Fibroblast of the aortic adventitia (primary cell): ENCODE data around the gene DENND2A. TPM values are rescaled to one million over a fixed set of nuclear protein-coding genes. Genes with fewer than 3 reads are reported as not detected.

Experiments used
- DNase-seq: peaks from one replicate; pipeline ENCODE4 v3.0.0-alpha.2; 2010; ENCODE audit warnings: low read depth
- H3K4me3 ChIP-seq: 2 replicates; pipeline ENCODE4 v1.5.1; 2011; ENCODE audit warnings: low read depth, mild to moderate bottlenecking, control low read depth, low read length, moderate library complexity
- small RNA-seq: library from RNA; depleted of rRNA; stranded (forward); fragments of <200 nt; gene quantifications from one replicate; pipeline ENCODE3, GENCODE V24; 2012
- total RNA-seq: library from RNA; depleted of rRNA; stranded (reverse); fragments of >200 nt; gene quantifications from 2 replicates; pipeline ENCODE4 v1.2.3, GENCODE V29; 2012; ENCODE audit warnings: low replicate concordance
- TF ChIP-seq, protein P1 (sequence below): IDR thresholded peaks from 2 replicates; pipeline ENCODE4 v1.5.1; 2011; ENCODE audit warnings: mild to moderate bottlenecking, low read length, control low read depth, inconsistent platforms; ENCODE audit not compliant: insufficient read depth

DENND2A gene
- total RNA-seq, 1 donor, result 17.7 TPM

DNA sequence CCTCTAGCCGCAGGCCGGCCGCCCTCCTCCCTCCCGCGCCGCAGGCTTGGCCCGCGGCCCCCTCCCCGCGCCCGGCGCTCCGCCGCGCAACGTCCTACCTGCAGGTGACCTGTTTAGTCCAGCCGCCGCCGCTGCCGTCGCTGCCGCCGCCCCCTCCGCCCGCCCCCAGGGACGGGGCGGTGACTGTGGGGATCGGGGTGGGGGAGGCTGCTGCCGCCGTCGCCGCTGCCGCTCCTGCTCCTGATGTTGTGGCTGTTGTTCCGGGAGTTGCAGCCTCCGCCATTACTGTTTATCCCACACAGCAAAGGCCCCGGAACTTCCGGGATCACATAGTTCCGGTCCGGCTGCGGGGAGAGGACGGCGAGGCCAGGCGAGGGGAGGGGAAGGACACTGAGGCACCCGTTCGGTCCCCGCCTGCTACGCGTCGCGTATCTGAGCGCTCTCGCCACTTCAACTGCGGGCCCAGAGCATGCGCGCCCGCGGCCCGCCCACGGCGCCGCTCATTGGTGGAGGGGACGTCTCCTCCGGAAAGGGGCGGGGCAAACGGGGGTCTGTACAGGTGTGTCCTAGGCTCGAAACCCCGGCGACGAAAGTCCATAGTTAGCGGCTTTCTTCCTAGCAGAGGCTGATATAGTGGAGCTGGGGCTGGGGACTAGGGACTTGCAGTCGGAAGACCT is 161.4 kb downstream of the DENND2A start, which contains the start of gene MKRN1:
Gene MKRN1 (minus strand): TSS at position 444 of the 677 bp plus-strand sequence. CDS start 161 bp downstream, at position 283.
- TF ChIP-seq, protein P1, sequence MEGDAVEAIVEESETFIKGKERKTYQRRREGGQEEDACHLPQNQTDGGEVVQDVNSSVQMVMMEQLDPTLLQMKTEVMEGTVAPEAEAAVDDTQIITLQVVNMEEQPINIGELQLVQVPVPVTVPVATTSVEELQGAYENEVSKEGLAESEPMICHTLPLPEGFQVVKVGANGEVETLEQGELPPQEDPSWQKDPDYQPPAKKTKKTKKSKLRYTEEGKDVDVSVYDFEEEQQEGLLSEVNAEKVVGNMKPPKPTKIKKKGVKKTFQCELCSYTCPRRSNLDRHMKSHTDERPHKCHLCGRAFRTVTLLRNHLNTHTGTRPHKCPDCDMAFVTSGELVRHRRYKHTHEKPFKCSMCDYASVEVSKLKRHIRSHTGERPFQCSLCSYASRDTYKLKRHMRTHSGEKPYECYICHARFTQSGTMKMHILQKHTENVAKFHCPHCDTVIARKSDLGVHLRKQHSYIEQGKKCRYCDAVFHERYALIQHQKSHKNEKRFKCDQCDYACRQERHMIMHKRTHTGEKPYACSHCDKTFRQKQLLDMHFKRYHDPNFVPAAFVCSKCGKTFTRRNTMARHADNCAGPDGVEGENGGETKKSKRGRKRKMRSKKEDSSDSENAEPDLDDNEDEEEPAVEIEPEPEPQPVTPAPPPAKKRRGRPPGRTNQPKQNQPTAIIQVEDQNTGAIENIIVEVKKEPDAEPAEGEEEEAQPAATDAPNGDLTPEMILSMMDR, result no peak
- H3K4me3 ChIP-seq, result peak within 1 kb of the TSS; percentile 84

DNA sequence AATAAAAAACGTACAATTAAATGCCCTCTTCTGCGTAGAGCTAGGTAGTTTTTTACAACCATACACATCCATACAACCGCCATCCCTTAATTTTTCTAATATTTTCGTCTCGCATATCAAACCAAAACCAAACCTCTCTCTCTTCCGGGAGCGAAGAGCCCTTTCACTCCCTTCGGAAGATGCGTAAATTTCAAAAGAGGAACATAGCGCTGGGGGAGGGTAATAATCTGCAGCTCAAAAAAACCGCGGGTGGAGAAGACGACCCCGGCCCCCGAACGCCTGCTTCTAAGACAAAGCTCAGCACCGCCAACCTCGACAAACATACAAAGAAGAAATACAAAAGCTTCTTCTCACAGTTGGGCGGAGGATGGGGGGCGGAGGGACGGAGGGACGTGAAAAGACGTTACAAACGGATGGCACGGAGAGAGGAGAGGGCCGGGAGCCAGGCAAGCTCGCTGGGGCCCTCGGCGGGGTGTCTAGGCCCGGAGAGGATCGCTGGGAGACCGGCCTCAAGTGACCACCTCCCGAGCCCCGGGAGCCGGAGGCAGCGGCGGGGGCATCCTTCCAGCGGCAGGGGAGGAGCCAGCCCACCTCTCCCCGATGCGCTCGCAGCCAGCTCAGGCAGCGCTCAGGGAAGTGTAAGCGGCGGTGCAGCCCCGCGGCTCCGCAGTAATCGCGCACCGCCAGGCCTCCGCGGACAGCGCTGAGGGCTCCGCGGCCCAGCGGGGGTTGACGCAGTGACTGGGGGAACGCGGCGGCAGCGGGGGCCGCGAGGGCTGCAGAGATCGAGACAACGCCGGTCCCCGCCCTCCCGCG is 162.2 kb downstream of the DENND2A start:
- TF ChIP-seq, protein P1, result no peak
- H3K4me3 ChIP-seq, result peak overlapping the region; percentile 84
- peak; percentile 42 for DNase-seq

More for the DNA sequence above, 161.4 kb downstream of the DENND2A start, which contains the start of gene MKRN1:
- DNase-seq, result peak; percentile 87

DNA sequence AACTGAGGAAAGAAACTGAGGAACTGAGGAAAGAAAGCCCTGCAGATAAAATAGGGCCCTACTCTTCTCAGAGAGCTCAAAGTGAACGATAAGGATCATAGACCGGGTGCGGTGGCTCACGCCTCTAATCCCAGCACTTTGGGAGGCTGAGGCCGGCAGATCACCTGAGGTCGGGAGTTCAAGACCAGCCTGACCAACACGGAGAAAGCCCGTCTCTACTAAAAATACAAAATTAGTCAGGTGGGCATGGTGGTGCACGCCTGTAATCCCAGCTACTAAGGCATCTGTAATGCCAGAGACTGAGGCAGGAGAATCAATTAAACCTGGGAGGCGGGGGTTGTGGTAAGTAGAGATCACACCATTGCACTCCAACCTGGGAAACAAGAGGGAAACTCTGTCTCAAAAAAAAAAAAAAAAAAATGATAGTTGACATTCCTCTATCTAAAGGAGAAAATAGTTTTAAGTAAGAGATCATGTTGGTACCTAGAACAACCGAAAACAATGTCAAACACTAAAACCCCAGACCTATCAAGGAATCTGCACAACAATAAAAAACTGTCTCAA is 163.8 kb downstream of the DENND2A start:
- no peak for DNase-seq
- H3K4me3 ChIP-seq, result no peak overlapping the region
- TF ChIP-seq, protein P1, result no peak

DNA sequence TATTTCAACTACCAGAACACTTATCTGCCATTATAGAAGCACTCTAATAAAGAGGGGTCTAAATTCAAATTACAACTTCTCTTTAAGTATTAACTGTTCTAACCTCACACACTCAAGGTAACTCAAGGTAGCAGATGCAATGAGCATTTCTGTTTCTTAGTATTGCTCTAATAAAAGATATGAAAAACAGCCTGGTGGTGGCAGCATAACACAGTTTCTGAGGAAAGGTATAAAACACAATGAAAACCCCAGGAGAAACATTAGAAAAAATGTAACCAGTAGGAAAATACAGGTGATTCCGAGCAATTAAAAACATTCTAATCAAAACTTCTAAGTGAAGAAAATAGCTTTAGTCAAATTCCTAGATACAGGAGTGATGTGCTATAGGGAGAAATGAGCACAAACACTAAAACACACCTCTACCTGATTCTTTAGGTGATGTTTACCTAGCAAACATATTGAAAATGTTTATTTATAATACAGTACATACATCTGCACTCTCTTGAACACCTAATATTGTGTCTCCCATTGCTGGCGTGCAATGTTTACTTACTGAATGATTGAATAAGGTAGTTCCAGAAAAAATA is 164.8 kb downstream of the DENND2A start:
- TF ChIP-seq, protein P1, result peak; percentile 53
- no peak overlapping the region for H3K4me3 ChIP-seq
- peak; percentile 58 for DNase-seq

Small RNAs within 50 kb of the gene (small RNA-seq; reads per million reads assigned to genes)
- gene RF00019, result not detected
- not detected for gene RN7SL771P

Other genes with a start within 250 kb of the DENND2A start
- gene SLC37A3, start 242.3 kb downstream of the DENND2A start, total RNA-seq, result 62.3 and 74.1 TPM in 2 replicates
- not detected in 2 replicates for gene RAB19, start 236.8 kb downstream of the DENND2A start, total RNA-seq
- gene MKRN1, start 161.3 kb downstream of the DENND2A start, total RNA-seq, result 52.6 and 132 TPM in 2 replicates
- gene ADCK2, start 32.1 kb upstream of the DENND2A start, total RNA-seq, result 14.1 and 20.5 TPM in 2 replicates
- 89.5 and 161 TPM in 2 replicates for gene NDUFB2, start 55.9 kb upstream of the DENND2A start, total RNA-seq